GM12878 (cell line): ENCODE measurements around the gene KRT79. TPM values are rescaled to one million over a fixed set of nuclear protein-coding genes. Genes with fewer than 3 reads are reported as not detected.

ENCODE experiments used
- ATAC-seq: fragments of 200-7000 bp; cut with Tn5 transposase; 3 replicates; pipeline ENCODE4 v1.9.1; 2020; ENCODE audit warnings: mild to moderate bottlenecking, moderate library complexity
- BruUV-seq: library from RNA; stranded (reverse); fragments of 400-500 nt; replicated peaks from 2 replicates; lab custom pipeline; 2021; lab: Mats Ljungman, UMichigan
- CTCF ChIA-PET: fragments of 300-600 bp; sonication (Branson Sonifier 250); formaldehyde crosslinking; extraction: SDS; loops from one replicate; lab custom pipeline; 2021; ENCODE audit warnings: inconsistent platforms; lab: Yijun Ruan, JAX
- POLR2A ChIA-PET: fragments of 350-600 bp; formaldehyde crosslinking; extraction: SDS; loops from one replicate; lab custom pipeline; 2021; ENCODE audit warnings: inconsistent platforms; lab: Charles Lee
- RAD21 ChIA-PET: fragments of 300-600 bp; sonication (Branson Sonifier 250); formaldehyde crosslinking; loops from one replicate; lab custom pipeline; 2023; ENCODE audit warnings: antibody characterized with exemption; ENCODE audit not compliant: unreplicated experiment; lab: Charles Lee
- SMC1A ChIA-PET: fragments of 300-600 bp; sonication (Branson Sonifier 250); formaldehyde crosslinking; loops from one replicate; lab custom pipeline; 2023; ENCODE audit not compliant: unreplicated experiment, uncharacterized antibody; lab: Charles Lee
- DNase-seq: peaks from one replicate; pipeline ENCODE4 v3.0.0-alpha.2; 2011; ENCODE audit warnings: low read depth, low spot score
- FAIRE-seq: peaks from 3 replicates; lab custom pipeline; 2011; peaks lifted over from hg19 to GRCh38; lab: Jason Lieb, UNC
- H2AFZ ChIP-seq: 2 replicates; pipeline ENCODE4 v1.6.0; 2011; ENCODE audit warnings: low read depth, low read length, control low read depth; ENCODE audit not compliant: control insufficient read depth
- H3K27ac ChIP-seq: 2 replicates; pipeline ENCODE4 v1.5.1; 2011; ENCODE audit warnings: control low read depth; ENCODE audit not compliant: control insufficient read depth, insufficient read depth
- H3K27me3 ChIP-seq, 2 experiments: replicated peaks in 1 of 2; 2 replicates each; pipeline versions ENCODE4 v1.6.0 to v1.6.1; 2011; ENCODE audit warnings: low read length in 1 of 2; ENCODE audit not compliant: control insufficient read depth in 2 of 2, insufficient read depth in 2 of 2
- H3K36me3 ChIP-seq, 2 experiments: 2 replicates each; pipeline ENCODE4 v1.5.1; 2011; ENCODE audit warnings: low read length in 1 of 2; ENCODE audit not compliant: control insufficient read depth in 2 of 2, insufficient read depth in 2 of 2
- H3K4me1 ChIP-seq: 2 replicates; pipeline ENCODE4 v1.6.1; 2011; ENCODE audit warnings: mild to moderate bottlenecking, low read length, moderate library complexity, mixed read lengths; ENCODE audit not compliant: control insufficient read depth, insufficient read depth
- H3K4me2 ChIP-seq: 2 replicates; pipeline ENCODE4 v1.6.0; 2011; ENCODE audit warnings: control low read depth; ENCODE audit not compliant: control insufficient read depth, insufficient read depth
- H3K4me3 ChIP-seq: fragments of 200-600 bp; sonication (generic); 2 replicates; pipeline ENCODE4 v1.5.1; 2016
- H3K79me2 ChIP-seq: 2 replicates; pipeline ENCODE4 v1.6.0; 2011; ENCODE audit warnings: low read length; ENCODE audit not compliant: control insufficient read depth, insufficient read depth
- H3K9ac ChIP-seq: 2 replicates; pipeline ENCODE4 v1.8.0; 2011; ENCODE audit warnings: low read length, control low read depth, mixed read lengths; ENCODE audit not compliant: control insufficient read depth, insufficient read depth
- H3K9me3 ChIP-seq: replicated peaks from 3 replicates; pipeline ENCODE4 v1.5.1; 2011; ENCODE audit warnings: mild to moderate bottlenecking, low read length; ENCODE audit not compliant: control insufficient read depth, insufficient read depth
- H4K20me1 ChIP-seq: 2 replicates; pipeline ENCODE4 v1.6.0; 2011; ENCODE audit not compliant: control insufficient read depth, insufficient read depth
- ATF7 ChIP-seq: fragments of 450-650 bp; IDR thresholded peaks from 2 replicates; pipeline ENCODE4 v1.6.1; 2016; ENCODE audit warnings: low read depth, mild to moderate bottlenecking
- BRCA1 ChIP-seq: IDR thresholded peaks from 2 replicates; pipeline ENCODE4 v1.6.1; 2011; ENCODE audit warnings: low read depth, low read length, improper control_type of control experiment
- CHD1 ChIP-seq: IDR thresholded peaks from 2 replicates; pipeline ENCODE4 v1.6.1; 2012; ENCODE audit warnings: low read depth, low read length, improper control_type of control experiment
- EED ChIP-seq: sonication (generic); IDR thresholded peaks from 2 replicates; pipeline ENCODE4 v1.6.1; 2016; ENCODE audit warnings: antibody characterized with exemption, low read depth
- EZH2 ChIP-seq: IDR thresholded peaks from 2 replicates; pipeline ENCODE4 v1.6.1; 2012; ENCODE audit warnings: low read depth, mild to moderate bottlenecking, control low read depth, inconsistent platforms, low read length, borderline replicate concordance; ENCODE audit not compliant: control insufficient read depth
- IKZF2 ChIP-seq, 2 experiments: fragments of 450-650 bp; IDR thresholded peaks; 2 replicates each; pipeline ENCODE4 v1.6.1; 2017; ENCODE audit warnings: mild to moderate bottlenecking in 2 of 2, moderate library complexity in 2 of 2
- RAD21 ChIP-seq: IDR thresholded peaks from 2 replicates; pipeline ENCODE4 v1.6.1; 2011; ENCODE audit warnings: mild to moderate bottlenecking, low read depth, low read length, moderate library complexity; ENCODE audit not compliant: insufficient read depth
- RFX5 ChIP-seq: IDR thresholded peaks from 2 replicates; pipeline ENCODE4 v1.6.1; 2011; ENCODE audit warnings: low read depth, low read length, improper control_type of control experiment
- SMARCA5 ChIP-seq: fragments of 450-650 bp; IDR thresholded peaks from 2 replicates; pipeline ENCODE4 v1.6.1; 2017; ENCODE audit warnings: mild to moderate bottlenecking
- TCF12 ChIP-seq: IDR thresholded peaks from 2 replicates; pipeline ENCODE4 v1.6.1; 2011; ENCODE audit warnings: low read depth, mild to moderate bottlenecking, low read length
- TCF7 ChIP-seq: IDR thresholded peaks from 2 replicates; pipeline ENCODE4 v1.6.1; 2014; ENCODE audit warnings: antibody characterized with exemption, borderline replicate concordance
- ZNF207 ChIP-seq: fragments of 450-650 bp; IDR thresholded peaks from 2 replicates; pipeline ENCODE4 v1.6.1; 2014; ENCODE audit warnings: antibody characterized with exemption, mild to moderate bottlenecking, borderline replicate concordance
- WGBS: methylation state at CpG from one replicate; pipeline ENCODE4 v1.1.6; 2016; ENCODE audit warnings: low lambda C conversion rate; ENCODE audit not compliant: insufficient replicate concordance, insufficient coverage; ENCODE audit errors: missing lambda C conversion rate; 5-methylcytosine and 5-hydroxymethylcytosine counted together
- in situ Hi-C: fragments of 300-500 bp; cut with MboI; formaldehyde crosslinking; loops from 9 replicates; pipeline ENCODE4 v1.14.3; 2018; ENCODE audit warnings: mixed read lengths
- intact Hi-C: fragments of 100-400 bp; cut with micrococcal nuclease; formaldehyde crosslinking; loops from one replicate; pipeline ENCODE4 v1.14.2; 2022; ENCODE audit not compliant: unreplicated experiment
- polyA plus RNA-seq, 11 experiments: library from polyadenylated mRNA; depleted of rRNA in 4 of 11; unstranded in 6 of 11; stranded (reverse) in 5 of 11; fragments of >200 nt; fragmentation: Nextera tagmentation in 4 of 11; fragmentation: Illumina TruSeq in 1 of 11; extraction: Ambion mirVana in 4 of 11; extraction: Trizol in 1 of 11; gene quantifications; 1 replicate in 1 of 11; 2 replicates in 10 of 11; pipeline versions ENCODE4 v1.2.1 to v1.2.3, GENCODE V29; 2011 to 2016; ENCODE audit warnings: inconsistent platforms in 2 of 11, missing spikeins in 2 of 11, low read depth in 1 of 11
- total RNA-seq, 4 experiments: library from RNA; depleted of rRNA in 3 of 4; stranded (reverse); fragments of >200 nt in 3 of 4; fragmentation: Illumina TruSeq in 1 of 4; extraction: Trizol in 1 of 4; gene quantifications; 2 replicates each; pipeline versions ENCODE4 v1.2.1 to v1.2.3, GENCODE V29; 2013 to 2021

Gene KRT79
- total and polyA plus RNA-seq, 10 of the 15 experiments (the other 5 are each of a cell fraction or from before 2014, with no cell fraction given) = 0.03 to 0.09 (median 0.07) TPM; not detected in 7

DNA sequence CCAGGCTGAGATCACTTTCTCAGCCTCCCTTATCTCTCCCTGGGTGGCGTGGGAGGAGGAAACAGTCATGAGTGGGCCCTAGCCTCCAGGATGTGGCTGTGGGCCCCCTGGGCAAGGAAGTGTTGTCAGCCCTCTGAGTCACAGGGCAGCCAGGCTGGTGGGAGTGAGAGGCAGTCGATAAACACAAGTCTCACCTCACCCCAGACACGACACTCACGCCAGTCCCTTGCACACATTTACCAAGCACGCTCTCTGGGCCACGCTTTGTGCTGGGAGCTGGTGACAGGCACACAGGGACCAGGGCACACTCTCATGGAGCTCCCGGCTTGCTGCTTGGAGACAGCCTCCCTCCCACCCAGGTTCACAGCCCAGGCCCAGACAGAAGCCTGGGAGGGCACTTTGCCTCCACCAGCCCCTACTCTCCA, 1.9 kb upstream of the KRT79 start:
- H3K79me2 ChIP-seq = no peaks in the 10 kb centered on the region
- H4K20me1 ChIP-seq = no peaks in the 10 kb centered on the region
- DNase-seq (no peak), FAIRE-seq (no peak), ATAC-seq (no peak)
- WGBS = 5% methylated on average over 4 of the region's 7 CpGs
- CTCF ChIA-PET = interaction anchor here (1.4 kb wide), 1 partner anchor 30 kb away, joined by 4 read pairs; no protein-coding TSS in a partner anchor
- H3K9me3 ChIP-seq = no peaks in the 10 kb centered on the region
- no peak overlapping the region for H3K9ac ChIP-seq
- no peak for TF ChIP-seq EZH2
- TF ChIP-seq TCF7 = no peak
- no peak for TF ChIP-seq ZNF207
- TF ChIP-seq RFX5 = no peak
- H3K27ac ChIP-seq = no peak overlapping the region
- in situ Hi-C loops (no loop called here), intact Hi-C loops (no loop called here)
- no peaks in the 10 kb centered on the region for H3K36me3 ChIP-seq
- H2AFZ ChIP-seq = no peak overlapping the region
- H3K4me2 ChIP-seq = no peak overlapping the region
- H3K27me3 ChIP-seq = peaks cover 5 to 7% of the 10 kb centered on the region in 2 experiments; a peak in 3 of 4 replicates
- BruUV-seq = no TSS peak
- H3K4me1 ChIP-seq = no peaks in the 10 kb centered on the region
- no peak overlapping the region for H3K4me3 ChIP-seq
- SMC1A ChIA-PET = no interaction called here
- POLR2A ChIA-PET = no interaction called here
- RAD21 ChIA-PET = no interaction called here

DNA sequence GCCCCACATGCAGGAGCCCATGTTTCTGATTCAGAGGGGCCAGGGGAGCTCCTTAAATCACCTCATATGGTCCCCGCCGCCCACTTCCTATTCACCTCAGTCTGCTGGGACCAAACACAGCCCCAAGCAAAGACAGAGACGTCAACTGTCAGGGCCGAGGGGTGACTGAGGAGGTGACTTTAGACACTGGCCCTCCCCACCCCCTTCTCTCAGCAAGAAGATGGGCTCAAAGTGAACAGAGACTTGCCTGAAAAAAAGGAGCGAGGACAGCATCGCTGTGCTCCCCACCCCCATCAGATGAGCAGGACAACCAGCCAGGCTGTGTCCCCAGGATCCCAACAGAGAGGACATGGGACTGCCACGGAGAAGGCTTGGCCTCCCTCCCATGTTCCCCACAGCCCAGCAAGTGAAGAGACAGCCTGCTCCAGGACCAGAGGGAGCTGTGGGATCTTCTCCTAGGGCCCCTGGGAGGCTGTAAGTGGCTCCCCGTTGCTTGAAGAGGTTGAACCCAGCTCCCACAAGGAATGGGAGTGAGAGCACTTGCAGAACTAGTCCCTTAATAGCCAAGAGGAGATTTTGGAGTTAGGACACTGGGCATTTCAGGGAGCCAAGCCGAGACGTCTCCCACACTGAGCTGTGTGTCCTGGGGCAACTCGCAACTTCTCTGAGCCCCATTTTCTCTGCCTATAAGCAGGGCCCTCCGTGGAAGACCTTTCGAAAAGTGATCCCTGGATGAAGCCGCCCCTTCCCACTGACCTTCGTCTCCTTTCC, 1.3 kb upstream of the KRT79 start:
- Histone ChIP-seq H3K79me2 (no peaks in the 10 kb centered on the region), H2AFZ (no peak overlapping the region), H3K27me3 (peaks cover 5 to 7% of the 10 kb centered on the region in 2 experiments; a peak in 3 of 4 replicates), H3K4me1 (no peaks in the 10 kb centered on the region), H3K4me2 (no peak overlapping the region)
- FAIRE-seq (no peak), DNase-seq (no peak)
- ChIA-PET CTCF (interaction anchor here (1.4 kb wide), 1 partner anchor 30 kb away, joined by 4 read pairs; no protein-coding TSS in a partner anchor), RAD21 (no interaction called here)
- no peak for TF ChIP-seq TCF12
- no peak for TF ChIP-seq EED
- TF ChIP-seq IKZF2 (IDR thresholded peaks at IDR 0.05) = no peak
- TF ChIP-seq CHD1 = no peak
- TF ChIP-seq BRCA1 = no peak
- no peak for TF ChIP-seq RAD21
- no peak for TF ChIP-seq ATF7
- TF ChIP-seq SMARCA5 = no peak
- TF ChIP-seq TCF7 = no peak
- TF ChIP-seq, all 136 proteins: peak for 0
- BruUV-seq = no TSS peak
- ChIA-PET SMC1A (no interaction called here), POLR2A (no interaction called here)
- no peak for ATAC-seq
- Histone ChIP-seq H3K4me3 (no peak overlapping the region), H4K20me1 (no peaks in the 10 kb centered on the region), H3K27ac (no peak overlapping the region), H3K36me3 (no peaks in the 10 kb centered on the region), H3K9me3 (no peaks in the 10 kb centered on the region), H3K9ac (no peak overlapping the region)
- intact Hi-C loops (no loop called here), in situ Hi-C loops (no loop called here)
- WGBS = 28% methylated on average over 15 of the region's 15 CpGs
